Right lung (tissue), 5 donors: ENCODE measurements around the gene KCNK1. TPM values are rescaled to one million over a fixed set of nuclear protein-coding genes. Genes with fewer than 3 reads are reported as not detected.

Source experiments
- DNase-seq, 2 donors: peaks; one replicate each; pipeline ENCODE4 v3.0.0-alpha.2; 2013
- polyA plus RNA-seq, 5 donors: library from polyadenylated mRNA; unstranded; fragments of 120-200 nt; gene quantifications; one replicate each; pipeline versions ENCODE4 v1.2.1 to v1.2.3, GENCODE V29; 2013; ENCODE audit warnings: inconsistent platforms in 1 of 5, low replicate concordance in 1 of 5; ENCODE audit not compliant: insufficient read length in 5 of 5, insufficient read depth in 1 of 5

Gene KCNK1
- polyA plus RNA-seq, 5 donors = 3.6 to 5.6 (median 5.0) TPM

DNA sequence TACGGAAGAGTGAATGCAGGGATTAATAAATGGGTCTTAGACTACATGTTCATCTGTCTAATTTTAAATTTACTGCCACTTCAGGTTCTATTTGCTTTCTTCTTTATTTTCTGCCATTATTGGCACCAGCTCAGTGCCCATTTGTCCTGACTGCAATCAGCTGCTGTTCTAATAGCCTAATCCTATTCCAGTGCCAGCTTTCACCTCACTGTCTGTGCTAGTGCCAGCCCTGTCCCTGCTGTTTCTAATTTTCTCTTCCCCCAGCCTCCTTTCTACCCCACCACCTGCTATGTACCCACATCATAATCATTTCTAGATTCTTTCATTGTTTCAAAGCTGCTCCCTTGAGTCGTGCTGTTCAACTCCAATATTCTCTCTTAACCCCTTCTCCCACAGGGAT lies 86.4 kb downstream of the KCNK1 start:
- DNase-seq = no peak

DNA sequence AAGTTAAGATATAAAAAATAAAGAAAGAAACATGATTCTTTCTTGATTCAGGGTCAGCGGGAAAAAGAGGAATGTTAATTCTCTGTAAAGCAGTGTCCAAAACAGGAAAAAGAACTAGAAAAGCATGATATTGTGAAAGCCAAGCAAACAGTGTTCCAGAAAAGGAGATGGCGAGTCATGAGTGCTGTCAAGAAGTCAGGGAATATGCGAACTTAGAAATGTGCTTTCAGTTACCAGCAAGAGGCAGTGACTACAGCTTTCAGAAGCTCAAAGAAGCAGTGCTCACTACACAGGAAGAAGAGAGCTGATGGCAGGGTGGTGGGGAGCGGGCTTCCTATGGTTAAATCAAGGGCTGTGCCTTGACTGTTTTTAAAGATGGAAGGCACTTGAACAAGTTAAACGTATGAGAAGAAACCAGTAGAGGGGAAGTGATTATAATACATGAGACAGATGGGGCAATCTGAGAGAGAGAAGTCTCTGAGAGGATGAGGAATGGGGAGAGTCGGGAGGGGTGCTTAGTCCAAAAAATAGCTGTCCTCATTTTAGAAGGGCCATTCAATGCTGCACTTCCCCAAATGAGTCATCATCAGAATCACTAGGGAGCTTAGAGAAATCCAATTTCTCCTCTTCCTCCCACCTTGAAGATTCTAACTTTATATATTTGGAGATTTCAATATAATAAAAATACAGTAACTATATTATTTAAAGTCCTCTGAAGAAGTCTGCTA lies 90.4 kb downstream of the KCNK1 start:
- no peak for DNase-seq

DNA sequence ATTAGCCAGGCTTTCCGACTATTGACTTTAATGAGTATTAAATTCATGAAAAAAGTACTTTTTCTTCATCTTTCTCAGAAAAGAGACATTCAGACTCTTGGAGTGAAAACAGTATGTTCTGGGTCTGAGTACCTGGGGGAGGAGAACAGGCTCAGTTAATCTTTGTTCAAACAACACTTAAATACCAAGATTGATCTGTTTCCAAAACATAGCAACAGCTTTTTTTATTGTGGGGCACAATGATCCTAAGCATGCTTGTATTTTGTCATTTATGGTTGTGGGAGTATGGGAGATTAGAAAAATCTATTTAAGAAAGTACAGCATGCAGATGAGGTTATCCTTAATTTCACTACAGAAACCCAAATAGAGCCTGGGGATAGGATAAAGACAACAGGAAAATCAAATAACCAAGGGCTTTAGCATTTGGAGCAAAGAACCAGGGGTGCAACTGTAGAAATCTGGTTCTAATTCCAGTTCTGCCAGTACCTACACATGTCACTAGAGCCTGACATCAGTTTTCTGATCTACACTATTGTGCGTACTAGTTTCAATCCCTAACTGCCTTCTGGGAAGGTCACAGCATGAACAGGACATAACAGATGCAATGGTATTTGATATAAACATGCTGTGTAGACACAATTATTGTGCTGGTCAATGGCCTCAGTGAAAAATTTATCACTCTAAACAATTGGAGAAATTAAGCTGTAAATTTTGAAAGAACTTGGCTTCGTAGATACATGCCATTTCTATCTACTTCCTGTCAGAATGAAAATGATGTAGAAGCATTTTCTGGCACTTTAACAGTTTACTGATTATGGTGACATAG lies 91.2 kb downstream of the KCNK1 start:
- no peak for DNase-seq

DNA sequence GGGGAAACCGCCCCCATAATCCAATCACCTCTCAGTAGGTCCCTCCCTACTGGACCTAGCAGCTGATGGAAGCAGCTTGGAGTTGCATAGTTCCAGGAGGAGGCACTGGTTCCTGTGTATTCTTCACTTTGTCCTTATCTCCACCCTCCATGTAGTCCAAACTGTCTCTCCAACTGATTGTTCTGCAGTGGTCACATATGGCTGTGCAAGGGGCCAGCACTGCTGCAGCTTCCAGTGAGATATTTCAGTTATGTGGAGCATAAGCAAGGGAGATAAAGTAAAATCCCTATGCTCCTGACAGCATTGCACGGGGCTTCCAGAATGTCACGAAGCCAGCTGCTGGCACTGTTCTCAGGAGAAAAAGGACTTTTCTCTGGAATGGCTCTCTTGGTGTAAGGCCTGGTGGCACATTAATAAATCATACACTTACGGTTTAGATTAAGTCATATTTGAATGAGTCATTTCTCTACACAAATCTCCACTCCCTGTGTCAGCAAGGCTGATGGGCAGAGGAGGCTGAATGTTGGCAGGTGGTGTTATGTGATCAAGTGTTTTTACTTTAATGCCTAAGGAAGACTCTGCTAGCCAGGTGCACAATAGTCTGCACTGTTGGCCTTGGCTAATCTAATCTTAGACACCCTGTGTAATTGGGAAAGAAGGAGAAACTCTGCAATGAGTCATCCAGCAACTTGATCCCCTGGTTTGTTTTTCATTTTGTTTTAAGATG lies 93.4 kb downstream of the KCNK1 start:
- DNase-seq = no peak

DNA sequence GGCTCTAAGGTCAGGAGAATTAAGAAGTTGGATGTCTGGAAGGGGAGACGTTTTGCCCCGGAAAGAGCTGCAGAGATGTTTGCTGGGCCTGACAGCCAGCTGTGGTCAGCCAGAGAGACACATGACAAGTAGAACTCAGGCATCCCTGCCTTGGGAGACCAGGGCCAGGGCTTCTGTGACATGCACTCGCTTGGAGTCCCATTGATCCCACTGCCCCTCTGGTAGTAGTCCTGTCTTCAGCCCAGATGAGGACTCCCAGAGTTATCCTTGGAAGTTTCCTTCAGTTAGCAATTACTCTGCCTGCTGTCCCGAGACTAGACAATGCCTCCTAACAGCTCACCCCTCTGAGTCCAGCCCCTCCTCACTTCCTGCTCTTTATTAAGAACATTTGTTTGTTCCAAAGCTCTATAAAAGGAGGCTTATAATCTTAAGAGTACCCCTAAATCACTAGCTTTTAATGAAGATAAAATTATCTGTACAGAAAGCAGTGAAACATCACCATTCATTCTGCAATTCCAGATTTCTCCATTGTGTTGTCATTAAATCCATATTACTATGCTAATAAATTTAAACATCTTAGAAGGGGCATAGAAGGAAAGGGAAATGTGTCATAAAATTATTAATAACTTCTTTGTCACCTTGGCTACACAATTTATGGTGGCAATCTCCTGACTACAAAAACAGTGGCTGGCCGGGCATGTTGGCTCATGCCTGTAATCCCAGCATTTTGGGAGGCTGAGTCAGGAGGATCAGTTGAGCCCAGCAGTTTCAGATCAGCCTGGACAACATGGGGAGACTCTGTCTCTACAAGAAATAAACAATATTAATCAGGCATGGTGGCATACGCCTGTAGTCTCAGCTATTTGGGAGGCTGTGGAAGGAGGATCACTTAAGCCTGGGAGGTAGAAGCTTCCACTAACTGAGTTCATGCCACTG lies 94.2 kb downstream of the KCNK1 start:
- no peak for DNase-seq

DNA sequence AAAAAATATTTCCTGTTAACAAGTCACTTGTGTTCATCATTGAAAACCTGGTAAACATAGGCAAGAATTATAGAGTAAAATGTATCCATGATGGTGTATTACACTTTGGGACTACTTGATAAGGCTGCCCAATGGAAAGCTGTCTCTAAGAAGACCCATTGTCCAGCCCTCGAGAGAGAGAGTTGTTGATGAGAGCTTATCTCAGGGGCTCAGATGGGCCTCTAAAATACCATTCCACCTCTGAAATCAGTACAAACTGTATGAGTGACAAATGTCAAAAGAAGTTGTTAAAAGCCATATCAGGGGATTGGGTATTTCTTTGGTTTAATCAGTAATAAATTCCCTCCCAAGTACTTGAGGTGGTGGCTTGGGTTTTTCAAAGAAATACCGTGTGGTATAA lies 96.1 kb downstream of the KCNK1 start:
- DNase-seq = no peak

DNA sequence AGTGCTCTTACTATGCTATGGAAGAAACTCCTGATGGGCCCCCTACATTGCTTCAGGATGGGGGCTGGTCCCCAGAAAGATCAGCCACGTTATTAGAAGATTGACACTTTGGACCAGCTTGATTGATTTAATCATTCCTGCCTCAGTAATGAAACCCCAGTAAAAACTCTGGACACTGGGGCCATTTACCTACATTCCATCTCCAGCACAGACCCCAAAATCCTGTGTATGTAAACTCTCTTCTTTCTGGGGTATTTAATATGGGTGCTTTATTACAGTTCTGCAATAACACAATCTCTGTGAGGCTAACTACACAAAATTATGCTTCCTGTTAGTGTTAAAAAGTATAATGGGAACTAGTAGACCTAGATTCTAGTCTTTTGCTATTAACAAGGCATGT lies 96.6 kb downstream of the KCNK1 start:
- DNase-seq = no peak

DNA sequence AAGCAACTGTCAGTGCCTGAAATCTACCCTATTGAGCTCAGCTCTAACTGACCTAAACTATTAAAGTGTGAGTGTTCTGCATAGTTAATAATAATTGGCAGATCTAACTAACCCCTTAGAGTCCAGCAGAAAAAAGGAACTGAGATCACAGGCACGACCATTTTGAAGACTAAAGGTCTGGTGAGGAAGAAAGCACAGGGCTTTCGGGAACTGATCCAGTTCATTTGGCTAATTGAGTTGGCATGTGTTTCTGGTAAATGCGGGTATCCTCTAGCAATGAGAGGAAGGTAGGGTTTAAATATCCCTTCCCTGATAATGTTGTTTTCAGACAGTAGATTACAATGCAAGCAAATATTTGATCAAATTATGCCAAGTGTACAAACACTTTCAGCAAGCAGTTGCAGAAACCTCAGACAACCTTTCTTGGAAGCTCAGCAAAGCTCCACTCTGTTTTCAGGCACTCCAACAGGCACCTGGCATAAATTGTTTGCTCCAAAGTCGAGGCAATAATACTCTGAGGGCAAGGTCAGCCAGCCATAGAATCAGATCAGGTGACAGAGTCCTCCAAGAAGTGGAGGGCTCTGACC lies 100.8 kb downstream of the KCNK1 start:
- DNase-seq = no peak

DNA sequence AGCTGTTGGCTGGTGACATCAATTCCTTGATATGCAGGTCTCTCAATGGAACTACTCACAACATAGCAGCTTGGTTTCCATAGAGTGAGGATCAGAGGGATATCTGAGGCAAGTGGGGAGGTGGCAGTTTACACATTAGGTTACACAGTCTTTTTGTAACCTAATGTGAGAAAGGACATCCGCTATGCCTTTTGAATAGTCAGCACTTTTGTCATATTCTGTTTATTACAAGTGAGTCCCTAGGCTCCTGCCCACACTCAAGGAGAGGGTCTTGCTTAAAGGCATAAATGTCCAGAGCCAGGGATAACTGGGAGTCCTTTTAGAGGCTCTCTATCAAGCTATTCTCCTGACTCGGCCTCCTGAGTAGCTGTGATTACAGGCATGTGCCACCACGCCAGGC lies 104.2 kb downstream of the KCNK1 start:
- no peak for DNase-seq

DNA sequence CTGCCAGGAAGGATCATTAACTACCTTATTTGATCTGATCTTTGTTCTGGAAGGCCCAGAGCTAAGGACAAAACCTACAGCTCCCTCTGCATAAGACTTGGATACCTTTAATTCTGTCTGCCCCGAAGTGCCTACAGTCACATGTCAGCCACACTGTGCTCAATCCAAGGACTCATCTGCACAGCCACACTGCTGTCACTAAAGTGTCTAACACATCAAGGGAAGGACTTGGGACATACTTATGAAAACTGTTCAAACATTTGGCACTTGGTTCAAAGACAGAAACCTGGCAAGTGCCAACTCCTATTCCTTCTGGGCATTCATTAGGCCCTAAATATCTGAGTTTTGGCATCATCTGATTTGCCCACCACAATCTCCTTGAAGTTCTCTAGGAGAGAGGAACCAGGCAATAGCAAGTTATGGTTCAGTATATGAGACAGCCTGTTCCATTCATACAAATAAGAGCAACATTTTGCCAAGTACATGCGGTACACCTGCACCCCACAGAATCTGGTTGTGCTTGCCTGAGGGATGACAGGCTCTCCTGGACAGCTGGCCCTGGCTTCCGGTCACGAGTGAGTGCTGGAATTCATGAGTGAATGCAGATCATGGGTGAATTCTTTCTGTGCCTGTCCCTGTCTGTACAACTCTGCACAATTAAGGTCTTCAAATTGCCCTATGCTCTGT lies 105.9 kb downstream of the KCNK1 start:
- no peak for DNase-seq

DNA sequence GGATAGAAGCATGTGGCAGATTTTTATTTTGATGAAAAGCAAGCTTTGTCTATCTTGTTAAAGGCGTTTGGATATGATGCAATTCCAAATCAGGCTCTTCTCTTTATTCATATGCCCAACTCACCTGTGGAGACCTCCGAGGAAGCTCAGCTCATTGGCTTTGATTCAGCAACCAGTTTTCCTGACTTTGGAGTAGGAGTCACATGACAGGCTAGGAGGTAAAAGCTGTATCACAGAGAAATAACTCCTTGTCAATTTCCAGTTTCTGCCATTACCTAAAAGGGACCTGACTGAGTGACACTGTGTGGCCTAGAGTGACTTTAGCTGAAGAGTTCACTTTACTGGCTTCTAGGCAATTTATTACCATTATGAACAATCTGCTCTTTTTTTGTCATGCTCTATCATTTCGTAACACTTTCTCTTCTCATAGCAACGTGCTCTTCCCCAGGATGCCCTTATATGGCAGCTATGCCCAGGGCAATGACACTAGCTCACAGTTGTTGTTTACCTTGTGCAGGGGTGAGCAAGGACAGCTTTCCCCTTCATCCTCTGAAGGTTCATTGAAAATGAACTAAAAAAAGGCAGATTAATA lies 107.2 kb downstream of the KCNK1 start:
- DNase-seq = no peak
